ENCODE data around the gene MYORG.
A peak's percentile ranks its signal among the peaks of the same experiment; 100 is the strongest.

The MYORG gene

GRCh38 chr9:34376596-34377403 lies at the start of gene MYORG:
Gene MYORG (minus strand): TSS chr9:34376898. CDS start chr9:34372943, 3,955 bp downstream.
- DNase-seq: peak; percentile 94

- no peak for DNase-seq
These were observed 43.2 kb upstream of the MYORG start for GRCh38 chr9:34419716-34420504.

GRCh38 chr9:34417734-34418133 lies 41.0 kb upstream of the MYORG start:
- no peak for DNase-seq

- DNase-seq: peak; percentile 17
These were observed 36.6 kb upstream of the MYORG start for GRCh38 chr9:34413231-34413852.

- no peak for DNase-seq
These were observed 35.6 kb upstream of the MYORG start for GRCh38 chr9:34412336-34412735.

GRCh38 chr9:34409154-34409553 lies 32.5 kb upstream of the MYORG start:
- DNase-seq: no peak

- no peak for DNase-seq
These were observed 31.5 kb upstream of the MYORG start for GRCh38 chr9:34408173-34408572.

- no peak for DNase-seq
These were observed 29.5 kb upstream of the MYORG start for GRCh38 chr9:34406219-34406618.

- DNase-seq: no peak
These were observed 29.0 kb upstream of the MYORG start for GRCh38 chr9:34405719-34406118.

GRCh38 chr9:34403554-34404380 lies 27.1 kb upstream of the MYORG start:
- peak; percentile 16 for DNase-seq

- DNase-seq: no peak
These were observed 24.2 kb upstream of the MYORG start for GRCh38 chr9:34400686-34401602.

GRCh38 chr9:34400275-34400674 lies 23.6 kb upstream of the MYORG start:
- DNase-seq: no peak

GRCh38 chr9:34399729-34400128 lies 23.0 kb upstream of the MYORG start:
- DNase-seq: no peak

GRCh38 chr9:34398875-34399274 lies 22.2 kb upstream of the MYORG start:
- no peak for DNase-seq

- DNase-seq: no peak
These were observed 19.8 kb upstream of the MYORG start for GRCh38 chr9:34396276-34397214.

GRCh38 chr9:34392511-34392910 lies 15.8 kb upstream of the MYORG start:
- DNase-seq: no peak

GRCh38 chr9:34387239-34387638 lies 10.5 kb upstream of the MYORG start:
- no peak for DNase-seq

GRCh38 chr9:34386656-34387055 lies 10.0 kb upstream of the MYORG start:
- no peak for DNase-seq

- no peak for DNase-seq
These were observed 9.0 kb upstream of the MYORG start for GRCh38 chr9:34385561-34386230.
